Measurements from ENCODE around the gene HSPA6.
"Not testable (repeated sequence)": the region's sequence is repeated elsewhere in the genome, so short reads cannot be mapped to it uniquely, and the experiment has no call there.

The HSPA6 gene

DNA sequence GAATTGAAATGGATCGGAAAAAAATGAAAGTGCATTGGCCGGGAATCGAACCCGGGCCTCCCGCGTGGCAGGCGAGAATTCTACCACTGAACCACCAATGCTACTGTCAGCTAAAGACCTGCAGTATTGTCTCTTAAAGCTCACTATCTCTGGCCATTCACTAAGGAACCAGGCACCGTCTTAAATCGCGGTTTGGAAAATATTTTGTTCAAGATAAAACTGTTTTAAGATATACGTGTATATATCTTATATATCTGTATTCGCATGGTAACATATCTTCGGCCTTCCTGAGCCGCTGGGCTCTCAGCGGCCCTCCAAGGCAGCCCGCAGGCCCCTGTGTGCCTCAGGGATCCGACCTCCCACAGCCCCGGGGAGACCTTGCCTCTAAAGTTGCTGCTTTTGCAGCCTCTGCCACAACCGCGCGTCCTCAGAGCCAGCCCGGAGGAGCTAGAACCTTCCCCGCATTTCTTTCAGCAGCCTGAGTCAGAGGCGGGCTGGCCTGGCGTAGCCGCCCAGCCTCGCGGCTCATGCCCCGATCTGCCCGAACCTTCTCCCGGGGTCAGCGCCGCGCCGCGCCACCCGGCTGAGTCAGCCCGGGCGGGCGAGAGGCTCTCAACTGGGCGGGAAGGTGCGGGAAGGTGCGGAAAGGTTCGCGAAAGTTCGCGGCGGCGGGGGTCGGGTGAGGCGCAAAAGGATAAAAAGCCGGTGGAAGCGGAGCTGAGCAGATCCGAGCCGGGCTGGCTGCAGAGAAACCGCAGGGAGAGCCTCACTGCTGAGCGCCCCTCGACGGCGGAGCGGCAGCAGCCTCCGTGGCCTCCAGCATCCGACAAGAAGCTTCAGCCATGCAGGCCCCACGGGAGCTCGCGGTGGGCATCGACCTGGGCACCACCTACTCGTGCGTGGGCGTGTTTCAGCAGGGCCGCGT lies at the start of gene HSPA6:
TSS of gene HSPA6 (plus strand) at position 724 of the 925 bp plus-strand sequence. CDS start at position 843, 119 bp downstream.
- Mint-ChIP-seq H3K36me3 (peaks cover 20% of the 10 kb centered on the region), H3K4me3 (peak within 1 kb of the TSS; percentile 74), H3K4me1 (peaks cover 16% of the 10 kb centered on the region), H3K27ac (peak within 1 kb of the TSS; percentile 99)
- DNase-seq (ENCODE audit: low spot score in 2 of 2) (peak; percentile 73 to 92), ATAC-seq (peak; percentile 83)
- H3K9me3 Mint-ChIP-seq: not testable (repeated sequence)

DNA sequence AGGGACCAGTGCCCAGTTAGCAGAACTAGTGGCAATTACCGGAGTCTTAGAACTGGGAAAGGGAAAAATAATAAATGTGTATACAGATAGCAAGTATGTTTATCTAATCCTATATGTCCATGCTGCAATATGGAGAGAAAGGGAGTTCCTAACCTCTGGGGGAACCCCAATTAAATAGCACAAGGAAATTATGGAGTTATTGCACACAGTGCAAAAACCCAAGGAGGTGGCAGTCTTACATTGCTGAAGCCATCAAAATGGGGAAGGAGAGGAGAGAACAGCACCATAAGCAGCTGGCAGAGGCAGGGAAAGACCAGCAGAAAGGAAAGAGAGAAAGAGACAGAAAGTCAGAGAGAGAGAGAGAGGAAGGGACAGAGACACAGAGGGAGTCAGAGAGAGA lies 46.6 kb upstream of the HSPA6 start:
- not testable (repeated sequence) for H3K9me3 Mint-ChIP-seq; H3K27ac Mint-ChIP-seq; ATAC-seq; H3K4me1 Mint-ChIP-seq; H3K36me3 Mint-ChIP-seq; DNase-seq (ENCODE audit: low spot score in 2 of 2); H3K4me3 Mint-ChIP-seq

DNA sequence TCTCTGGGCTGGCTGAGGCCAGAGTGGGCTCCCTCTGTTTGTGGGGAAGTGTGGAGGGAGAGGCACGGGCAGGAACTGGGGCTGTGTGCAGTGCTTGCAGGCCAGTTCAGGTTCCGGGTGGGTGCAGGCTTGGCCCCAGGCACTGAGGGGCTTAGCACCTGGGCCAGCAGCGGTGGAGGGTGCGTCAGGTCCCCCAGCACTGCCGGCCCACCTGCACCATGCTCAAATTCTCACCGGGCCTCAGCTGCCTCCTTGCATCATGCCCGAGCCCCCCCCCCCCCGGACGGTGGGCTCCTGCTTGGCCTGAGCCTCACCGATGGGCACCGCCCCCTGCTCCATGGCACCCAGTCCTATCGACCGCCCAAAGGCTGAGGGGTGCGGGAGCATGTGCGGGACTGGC lies 45.4 kb upstream of the HSPA6 start:
- Mint-ChIP-seq H3K9me3 (no peaks in the 10 kb centered on the region), H3K27ac (no peak overlapping the region), H3K4me1 (no peaks in the 10 kb centered on the region), H3K36me3 (no peaks in the 10 kb centered on the region), H3K4me3 (no peak overlapping the region)
- DNase-seq (ENCODE audit: low spot score in 2 of 2) (no peak), ATAC-seq (no peak)

DNA sequence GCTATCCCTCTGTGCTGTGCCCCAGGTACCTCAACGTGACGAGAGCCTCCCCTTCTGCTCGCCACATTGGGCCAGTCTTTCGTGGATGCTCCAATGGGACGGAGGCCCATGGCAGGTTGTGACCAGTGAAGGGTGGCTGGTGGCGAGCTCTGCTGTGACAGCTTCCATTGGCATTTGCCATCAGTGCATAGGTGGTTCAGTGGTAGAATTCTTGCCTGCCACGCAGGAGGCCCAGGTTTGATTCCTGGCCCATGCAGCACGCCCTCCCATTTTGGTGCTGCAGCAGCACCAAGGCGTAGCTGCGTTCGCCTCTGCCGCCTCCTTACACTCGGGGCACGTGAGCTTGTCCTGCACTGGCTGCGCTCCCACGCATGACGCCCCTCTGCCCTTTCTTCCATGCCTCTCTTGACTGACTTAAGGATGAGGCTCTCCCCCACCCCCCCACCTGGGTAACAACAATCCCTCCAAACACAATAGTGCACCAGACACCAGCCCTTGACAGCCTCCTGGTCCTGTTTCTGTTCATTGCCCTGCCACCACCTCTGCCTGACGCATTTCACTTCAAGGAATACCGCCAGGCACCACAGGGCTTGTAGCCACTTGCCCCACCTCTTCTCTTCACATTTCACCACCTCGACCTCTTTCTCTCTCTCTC lies 43.8 kb upstream of the HSPA6 start:
- Mint-ChIP-seq H3K4me3 (no peak overlapping the region), H3K4me1 (no peaks in the 10 kb centered on the region), H3K27ac (no peak overlapping the region), H3K36me3 (no peaks in the 10 kb centered on the region), H3K9me3 (no peaks in the 10 kb centered on the region)
- DNase-seq (ENCODE audit: low spot score in 2 of 2) (no peak), ATAC-seq (no peak)

DNA sequence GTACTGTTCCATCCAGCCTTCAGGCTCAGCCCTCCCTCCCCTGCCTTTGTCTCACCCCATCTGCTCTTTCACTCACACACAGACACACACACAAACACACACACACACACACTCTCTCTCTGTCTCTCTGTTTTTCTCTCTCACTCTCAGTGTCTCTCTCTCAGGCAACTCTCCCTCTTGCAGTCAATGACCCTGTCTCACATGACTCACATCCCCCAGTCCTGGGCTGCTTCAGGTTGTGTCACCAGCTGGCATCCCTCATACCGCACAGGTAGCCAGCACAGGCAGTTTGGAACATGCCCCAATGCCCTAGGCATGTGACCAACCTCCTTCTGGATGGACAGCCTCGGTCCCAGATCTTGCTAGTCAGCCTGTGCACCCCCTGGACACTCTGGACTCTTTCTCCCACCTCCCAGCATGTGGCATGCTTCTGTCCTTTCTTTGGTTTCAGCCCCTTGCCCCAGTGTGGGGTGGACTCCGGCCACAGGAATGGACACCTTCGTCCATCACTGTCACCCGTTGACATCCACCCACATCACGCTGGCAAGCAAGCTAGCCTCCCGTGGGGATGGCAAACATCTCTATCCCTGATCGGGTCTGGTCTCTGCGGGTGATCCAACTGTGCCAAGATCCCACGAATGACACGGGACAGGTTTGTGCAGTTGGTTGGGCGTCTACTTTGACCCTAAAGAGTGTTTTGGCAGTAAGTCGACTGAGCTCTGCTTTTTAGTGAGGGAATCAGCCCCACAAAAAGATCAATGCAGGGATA lies 42.5 kb upstream of the HSPA6 start:
- no peaks in the 10 kb centered on the region for H3K36me3 Mint-ChIP-seq
- H3K9me3 Mint-ChIP-seq: no peaks in the 10 kb centered on the region
- ATAC-seq (peak; percentile 44), DNase-seq (ENCODE audit: low spot score in 2 of 2) (no peak)
- H3K4me3 Mint-ChIP-seq: no peak overlapping the region
- no peaks in the 10 kb centered on the region for H3K4me1 Mint-ChIP-seq
- H3K27ac Mint-ChIP-seq: no peak overlapping the region

DNA sequence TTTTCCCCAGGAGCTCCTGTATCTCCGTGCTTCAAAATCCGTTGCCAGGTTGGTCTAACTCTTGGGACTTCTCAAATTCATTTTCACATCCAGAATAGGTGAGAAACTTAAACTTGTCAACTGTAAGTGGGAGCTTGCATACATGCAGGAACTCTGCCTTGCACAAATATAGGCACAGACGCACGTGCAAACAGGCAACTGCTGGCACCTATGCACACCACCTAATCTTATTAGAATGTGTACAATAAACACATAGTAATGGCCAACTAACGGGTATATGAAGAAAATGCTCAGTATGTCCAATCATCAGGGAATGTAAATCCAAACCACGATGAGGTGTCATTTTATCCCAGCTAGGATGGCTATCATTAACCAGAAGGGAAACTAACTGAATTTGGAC lies 41.7 kb upstream of the HSPA6 start:
- Mint-ChIP-seq H3K4me3 (no peak overlapping the region), H3K4me1 (no peaks in the 10 kb centered on the region), H3K36me3 (no peaks in the 10 kb centered on the region), H3K9me3 (no peaks in the 10 kb centered on the region), H3K27ac (no peak overlapping the region)
- ATAC-seq: no peak
- DNase-seq (ENCODE audit: low spot score in 2 of 2): no peak

DNA sequence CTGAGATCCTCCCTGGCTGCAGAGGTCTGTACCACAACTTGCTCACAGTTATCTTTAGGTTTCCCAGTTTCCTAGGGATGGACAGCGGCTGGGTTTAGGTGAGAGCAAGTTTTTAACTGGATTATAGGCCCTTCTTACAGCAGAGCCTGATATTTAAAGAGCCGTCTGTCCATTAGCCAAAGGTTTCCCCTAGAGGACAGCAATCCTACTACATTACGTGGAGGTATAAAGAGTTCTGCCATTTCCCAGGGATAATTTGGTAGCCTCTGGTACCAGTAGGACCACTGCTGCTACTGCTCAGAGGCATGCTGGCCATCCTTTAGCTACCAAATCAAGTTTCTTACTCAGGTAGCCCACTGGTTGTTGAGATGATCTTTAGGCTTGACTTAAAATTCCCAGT lies 41.0 kb upstream of the HSPA6 start:
- ATAC-seq (no peak), DNase-seq (ENCODE audit: low spot score in 2 of 2) (no peak)
- no peaks in the 10 kb centered on the region for H3K36me3 Mint-ChIP-seq
- no peak overlapping the region for H3K27ac Mint-ChIP-seq
- no peaks in the 10 kb centered on the region for H3K9me3 Mint-ChIP-seq
- no peaks in the 10 kb centered on the region for H3K4me1 Mint-ChIP-seq
- no peak overlapping the region for H3K4me3 Mint-ChIP-seq

DNA sequence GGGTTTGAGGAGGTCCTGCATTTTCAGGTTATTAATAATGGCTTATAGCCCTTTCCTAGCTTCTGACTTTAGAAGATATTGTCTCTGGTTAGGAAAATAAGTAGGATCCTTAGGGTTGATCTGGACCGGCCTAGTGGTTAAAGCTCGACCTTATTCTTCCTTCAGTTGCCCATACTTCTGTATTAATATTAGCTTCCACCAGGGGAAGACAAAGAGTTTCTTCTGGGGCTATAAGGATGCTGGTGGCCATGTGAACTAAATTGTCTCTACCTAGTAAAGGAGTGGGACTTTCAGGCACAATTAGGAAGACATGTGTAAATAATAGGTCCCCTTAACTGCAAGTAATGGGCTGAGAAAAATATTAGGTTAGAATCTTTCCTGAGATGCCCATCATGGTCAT lies 39.7 kb upstream of the HSPA6 start:
- DNase-seq (ENCODE audit: low spot score in 2 of 2): no peak
- H3K9me3 Mint-ChIP-seq: no peaks in the 10 kb centered on the region
- no peak for ATAC-seq
- no peaks in the 10 kb centered on the region for H3K4me1 Mint-ChIP-seq
- no peak overlapping the region for H3K27ac Mint-ChIP-seq
- H3K4me3 Mint-ChIP-seq: no peak overlapping the region
- H3K36me3 Mint-ChIP-seq: no peaks in the 10 kb centered on the region

DNA sequence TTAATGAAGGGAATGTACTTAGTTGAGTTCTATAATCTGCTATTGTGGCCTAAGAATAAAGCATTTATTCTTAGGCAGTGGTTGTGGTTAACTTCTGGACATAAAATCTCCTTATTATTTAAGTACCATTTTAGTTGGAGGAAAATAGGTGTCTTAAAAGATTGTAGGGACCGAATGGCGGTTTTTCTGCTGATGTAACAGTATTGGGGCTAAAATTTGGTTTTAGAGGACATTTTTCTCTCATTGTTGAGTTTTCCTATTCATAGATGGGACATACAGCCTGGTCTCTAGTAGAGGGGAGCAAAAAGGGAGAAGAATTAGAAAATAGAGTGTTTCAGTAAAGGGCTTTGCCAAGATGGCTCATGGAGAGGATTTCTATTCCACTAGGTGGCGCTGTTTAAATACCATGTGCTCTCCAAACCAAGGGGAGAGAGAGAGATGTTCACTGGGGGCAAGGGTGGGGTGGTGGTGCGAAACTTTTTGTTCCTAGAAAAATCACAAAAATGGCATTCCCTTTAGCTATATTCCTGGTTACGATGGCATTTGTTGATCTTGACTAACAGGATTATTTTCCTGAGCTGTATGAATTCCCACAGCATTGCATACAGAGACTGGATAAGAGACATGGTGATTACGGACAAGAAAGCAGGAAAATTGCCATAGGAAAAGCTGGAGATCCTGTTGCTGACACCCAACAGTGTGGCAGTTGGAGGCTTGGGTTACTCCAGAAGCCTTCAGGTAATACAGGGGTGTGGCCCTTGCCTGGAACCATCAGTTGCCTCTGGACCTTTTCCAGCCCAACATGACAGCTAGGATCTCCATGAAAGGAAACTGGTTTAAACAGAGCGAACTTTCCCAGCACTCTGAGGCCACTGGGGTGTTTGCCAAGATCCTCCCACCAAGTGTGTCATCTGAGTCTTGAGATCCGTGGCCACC lies 37.3 kb upstream of the HSPA6 start:
- DNase-seq (ENCODE audit: low spot score in 2 of 2) (peak; percentile 25 to 63), ATAC-seq (peak; percentile 73)
- H3K4me1 Mint-ChIP-seq: peaks cover 14% of the 10 kb centered on the region
- no peak overlapping the region for H3K27ac Mint-ChIP-seq
- H3K36me3 Mint-ChIP-seq: no peaks in the 10 kb centered on the region
- no peak overlapping the region for H3K4me3 Mint-ChIP-seq
- no peaks in the 10 kb centered on the region for H3K9me3 Mint-ChIP-seq

DNA sequence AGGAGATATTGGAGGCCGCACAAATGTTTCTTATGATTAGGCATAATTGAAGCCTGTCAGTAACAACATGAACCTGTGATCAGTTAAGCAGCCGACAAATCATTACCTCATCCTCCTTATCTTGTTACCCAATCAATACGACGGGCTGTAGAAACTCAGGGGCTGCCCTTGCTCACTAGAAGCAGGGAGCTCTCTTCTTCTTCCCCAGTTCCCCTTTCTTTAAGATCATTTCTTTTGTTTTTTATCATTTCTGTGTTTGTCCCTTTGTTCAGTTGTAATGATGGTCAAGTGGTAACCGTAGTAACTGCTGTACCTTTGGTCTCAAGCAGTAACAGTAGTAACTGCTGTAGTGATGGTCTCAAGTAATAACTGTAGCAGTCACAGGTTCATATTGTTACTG lies 32.9 kb upstream of the HSPA6 start:
- no peak overlapping the region for H3K4me3 Mint-ChIP-seq
- ATAC-seq (peak; percentile 56), DNase-seq (ENCODE audit: low spot score in 2 of 2) (no peak)
- H3K36me3 Mint-ChIP-seq: no peaks in the 10 kb centered on the region
- H3K4me1 Mint-ChIP-seq: peaks cover 19% of the 10 kb centered on the region
- H3K9me3 Mint-ChIP-seq: no peaks in the 10 kb centered on the region
- no peak overlapping the region for H3K27ac Mint-ChIP-seq

DNA sequence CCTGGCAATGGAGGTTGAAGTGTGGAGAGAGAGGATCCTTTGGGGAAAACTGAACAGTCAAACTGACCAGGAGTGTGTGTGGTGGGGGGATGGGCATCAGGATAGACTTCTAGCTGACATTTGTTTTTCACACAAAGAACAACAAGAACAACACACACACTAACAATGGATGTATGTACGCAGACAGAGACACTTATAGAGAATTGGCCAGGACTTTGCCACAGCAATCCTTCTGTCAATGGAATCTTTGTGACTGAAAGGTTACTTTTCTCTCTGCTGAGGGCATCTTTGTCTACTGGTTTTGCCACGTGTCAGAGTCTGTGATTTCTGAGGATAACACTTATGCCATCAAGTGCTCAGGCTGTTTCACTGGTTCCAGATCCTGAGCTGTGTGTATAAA lies 31.5 kb upstream of the HSPA6 start:
- Mint-ChIP-seq H3K9me3 (no peaks in the 10 kb centered on the region), H3K27ac (no peak overlapping the region), H3K4me3 (no peak overlapping the region)

DNA sequence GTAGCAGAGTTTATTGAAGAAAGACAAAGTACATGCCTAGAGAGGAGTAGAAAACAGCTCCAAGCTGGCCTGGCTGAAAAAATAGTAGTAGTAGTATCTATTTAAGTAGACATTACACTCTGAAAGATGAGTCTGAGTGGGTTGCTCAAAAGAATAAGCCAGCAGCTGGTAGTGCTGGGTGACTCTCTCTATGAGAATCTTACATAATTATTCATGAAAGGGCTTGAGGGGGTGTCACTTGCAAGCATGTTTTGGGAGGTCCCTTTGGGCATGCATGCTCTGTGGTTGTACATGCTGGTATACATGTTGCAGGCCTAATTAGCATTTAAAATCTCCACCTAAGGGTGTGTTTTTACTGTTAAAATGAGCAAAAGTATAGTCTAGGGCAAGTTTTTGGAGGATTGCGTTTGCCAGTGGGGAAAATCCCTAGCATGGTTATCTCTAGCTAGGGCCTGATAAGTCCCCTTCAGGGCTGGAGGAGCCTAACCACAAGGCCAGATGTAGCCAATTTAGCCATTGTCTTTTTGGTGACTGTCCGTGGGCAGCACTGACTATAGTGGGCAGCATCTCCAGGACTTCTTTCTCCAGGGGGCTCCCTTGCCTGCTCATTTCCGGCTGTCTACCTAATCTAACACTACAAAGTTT lies 30.1 kb upstream of the HSPA6 start:
- ATAC-seq (no peak), DNase-seq (ENCODE audit: low spot score in 2 of 2) (peak in 1 of 2 donors; percentile 38)
- H3K9me3 Mint-ChIP-seq: no peaks in the 10 kb centered on the region
- no peak overlapping the region for H3K27ac Mint-ChIP-seq
- H3K4me3 Mint-ChIP-seq: no peak overlapping the region
- peaks cover 19% of the 10 kb centered on the region for H3K4me1 Mint-ChIP-seq
- H3K36me3 Mint-ChIP-seq: no peaks in the 10 kb centered on the region

More for the DNA sequence above, 31.5 kb upstream of the HSPA6 start:
- ATAC-seq (no peak), DNase-seq (ENCODE audit: low spot score in 2 of 2) (peak in 1 of 2 donors; percentile 23)
- H3K4me1 Mint-ChIP-seq: peaks cover 19% of the 10 kb centered on the region
- no peaks in the 10 kb centered on the region for H3K36me3 Mint-ChIP-seq

DNA sequence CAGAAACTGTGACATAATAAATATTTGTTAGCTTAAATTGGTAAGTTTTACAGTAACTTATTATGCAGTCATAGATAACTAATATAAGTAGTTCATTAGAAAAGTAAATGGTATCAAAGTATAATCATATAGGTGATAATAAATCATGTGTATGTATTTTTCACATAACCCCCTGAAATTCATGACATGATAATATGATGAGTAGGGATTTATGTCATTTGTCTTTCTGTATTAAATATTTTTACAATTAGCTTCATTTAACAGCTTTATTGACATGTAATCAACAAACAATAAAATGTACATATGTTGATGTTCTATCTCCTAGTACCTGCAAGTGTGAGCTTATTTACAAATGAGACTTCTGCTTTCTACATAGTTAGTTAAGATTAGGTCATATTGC lies 28.9 kb upstream of the HSPA6 start:
- ATAC-seq (no peak), DNase-seq (ENCODE audit: low spot score in 2 of 2) (no peak)
- Mint-ChIP-seq H3K9me3 (no peaks in the 10 kb centered on the region), H3K36me3 (no peaks in the 10 kb centered on the region), H3K27ac (no peak overlapping the region), H3K4me3 (no peak overlapping the region), H3K4me1 (peaks cover 27% of the 10 kb centered on the region)

DNA sequence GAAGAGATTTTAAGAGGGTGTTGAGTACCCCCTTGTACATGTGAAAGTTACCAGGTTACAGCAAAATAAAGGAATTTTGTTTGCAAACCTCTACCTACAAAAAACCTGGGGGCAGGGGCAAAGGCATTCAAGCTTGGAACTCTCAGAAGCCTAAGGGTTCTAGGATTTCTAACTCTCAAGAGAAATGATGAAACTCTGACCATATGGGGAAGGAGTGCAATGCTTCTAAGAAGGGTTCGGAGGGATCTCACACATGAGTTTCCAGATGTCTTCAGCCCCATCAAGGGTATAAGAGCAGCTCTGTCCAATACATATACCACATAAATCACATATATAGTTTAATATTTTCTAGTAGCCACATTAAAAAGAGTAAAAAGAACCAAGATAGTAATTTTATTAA lies 26.4 kb upstream of the HSPA6 start:
- no peaks in the 10 kb centered on the region for H3K36me3 Mint-ChIP-seq
- no peaks in the 10 kb centered on the region for H3K9me3 Mint-ChIP-seq
- no peak overlapping the region for H3K4me3 Mint-ChIP-seq
- no peak overlapping the region for H3K27ac Mint-ChIP-seq
- H3K4me1 Mint-ChIP-seq: peaks cover 9% of the 10 kb centered on the region
- no peak for ATAC-seq
- no peak for DNase-seq (ENCODE audit: low spot score in 2 of 2)

Measured in stimulated activated effector memory CD8-positive, alpha-beta T cell treated with anti-CD3 and anti-CD28 coated beads, Interleukin-12 subunit alpha, Interleukin-12 subunit beta, amount 100 ng/mL, for 72 hours (primary cell).